ENCODE data around the gene FSTL4. TPM values are rescaled to one million over a fixed set of nuclear protein-coding genes. Genes with fewer than 3 reads are reported as not detected.

FSTL4 gene
- total RNA-seq, 1 experiment from 2014 or later: not detected

DNA sequence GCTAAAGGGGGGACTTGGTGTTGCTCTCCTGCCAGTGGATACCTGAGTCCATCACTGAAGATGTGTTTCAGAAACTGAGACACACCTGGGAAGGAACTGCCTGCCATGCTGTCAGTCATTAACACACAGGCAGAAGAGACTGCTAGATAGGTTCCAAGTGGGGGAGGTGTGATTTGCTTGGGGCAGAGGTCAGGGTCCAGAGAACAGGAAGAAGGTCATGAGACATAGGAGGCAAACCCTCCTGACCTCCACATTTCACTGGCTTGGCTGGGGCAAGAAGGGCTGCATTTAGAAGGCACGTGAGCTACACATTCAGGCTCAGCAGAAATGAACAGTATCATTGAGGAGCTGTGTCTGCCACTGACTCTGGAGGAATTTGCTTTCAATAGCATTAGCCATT, 344.7 kb downstream of the FSTL4 start:
- Mint-ChIP-seq H3K9me3 (ENCODE audit: low read depth, unreplicated experiment) (no peaks in the 10 kb centered on the region), H3K36me3 (ENCODE audit: insufficient read depth, unreplicated experiment) (no peaks in the 10 kb centered on the region), H3K4me3 (ENCODE audit: low read depth, unreplicated experiment) (no peak overlapping the region), H3K4me1 (ENCODE audit: low read depth, unreplicated experiment) (peaks cover 3% of the 10 kb centered on the region), H3K27me3 (ENCODE audit: unreplicated experiment) (peaks cover 89% of the 10 kb centered on the region), H3K27ac (ENCODE audit: unreplicated experiment) (no peak overlapping the region)
- no peak for DNase-seq
- CTCF ChIA-PET: interaction anchor here (0.8 kb wide), 1 partner anchor 9 kb away, joined by 3 read pairs; no protein-coding TSS in a partner anchor
- intact Hi-C loops (cut with micrococcal nuclease; ENCODE audit: unreplicated experiment): no loop called here
- no TSS peak for BruUV-seq (replicated peaks)
- TF ChIP-seq, protein P1, sequence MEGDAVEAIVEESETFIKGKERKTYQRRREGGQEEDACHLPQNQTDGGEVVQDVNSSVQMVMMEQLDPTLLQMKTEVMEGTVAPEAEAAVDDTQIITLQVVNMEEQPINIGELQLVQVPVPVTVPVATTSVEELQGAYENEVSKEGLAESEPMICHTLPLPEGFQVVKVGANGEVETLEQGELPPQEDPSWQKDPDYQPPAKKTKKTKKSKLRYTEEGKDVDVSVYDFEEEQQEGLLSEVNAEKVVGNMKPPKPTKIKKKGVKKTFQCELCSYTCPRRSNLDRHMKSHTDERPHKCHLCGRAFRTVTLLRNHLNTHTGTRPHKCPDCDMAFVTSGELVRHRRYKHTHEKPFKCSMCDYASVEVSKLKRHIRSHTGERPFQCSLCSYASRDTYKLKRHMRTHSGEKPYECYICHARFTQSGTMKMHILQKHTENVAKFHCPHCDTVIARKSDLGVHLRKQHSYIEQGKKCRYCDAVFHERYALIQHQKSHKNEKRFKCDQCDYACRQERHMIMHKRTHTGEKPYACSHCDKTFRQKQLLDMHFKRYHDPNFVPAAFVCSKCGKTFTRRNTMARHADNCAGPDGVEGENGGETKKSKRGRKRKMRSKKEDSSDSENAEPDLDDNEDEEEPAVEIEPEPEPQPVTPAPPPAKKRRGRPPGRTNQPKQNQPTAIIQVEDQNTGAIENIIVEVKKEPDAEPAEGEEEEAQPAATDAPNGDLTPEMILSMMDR (IDR thresholded peaks at IDR 0.05; ENCODE audit: unreplicated experiment): no peak

DNA sequence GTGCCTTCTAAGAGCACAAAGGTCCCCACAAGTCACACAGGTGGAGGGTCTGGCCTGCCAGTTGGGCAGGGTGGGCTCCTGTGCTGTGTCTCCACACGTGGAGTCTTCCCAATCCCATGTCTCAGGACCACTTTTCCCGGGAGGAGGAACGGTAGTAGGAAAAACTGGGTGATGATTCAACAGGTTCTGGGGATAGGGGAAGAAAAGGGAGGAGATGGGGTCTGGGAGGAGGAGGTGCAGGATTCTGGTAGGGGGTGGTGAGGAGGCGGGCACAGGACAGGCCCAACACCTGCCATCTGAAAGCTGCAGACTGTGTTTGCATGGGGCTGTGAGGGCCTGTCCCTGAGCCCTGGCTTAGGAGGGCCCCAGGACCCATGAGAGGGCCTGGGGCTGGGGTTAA, 345.4 kb downstream of the FSTL4 start:
- Mint-ChIP-seq H3K27ac (ENCODE audit: unreplicated experiment) (no peak overlapping the region), H3K27me3 (ENCODE audit: unreplicated experiment) (peaks cover 89% of the 10 kb centered on the region), H3K4me1 (ENCODE audit: low read depth, unreplicated experiment) (peaks cover 9% of the 10 kb centered on the region), H3K36me3 (ENCODE audit: insufficient read depth, unreplicated experiment) (no peaks in the 10 kb centered on the region), H3K4me3 (ENCODE audit: low read depth, unreplicated experiment) (no peak overlapping the region), H3K9me3 (ENCODE audit: low read depth, unreplicated experiment) (no peaks in the 10 kb centered on the region)
- DNase-seq: no peak
- intact Hi-C loops (cut with micrococcal nuclease; ENCODE audit: unreplicated experiment): no loop called here
- no TSS peak for BruUV-seq (replicated peaks)
- CTCF ChIA-PET: no interaction called here
- TF ChIP-seq, protein P1 (IDR thresholded peaks at IDR 0.05; ENCODE audit: unreplicated experiment): no peak

DNA sequence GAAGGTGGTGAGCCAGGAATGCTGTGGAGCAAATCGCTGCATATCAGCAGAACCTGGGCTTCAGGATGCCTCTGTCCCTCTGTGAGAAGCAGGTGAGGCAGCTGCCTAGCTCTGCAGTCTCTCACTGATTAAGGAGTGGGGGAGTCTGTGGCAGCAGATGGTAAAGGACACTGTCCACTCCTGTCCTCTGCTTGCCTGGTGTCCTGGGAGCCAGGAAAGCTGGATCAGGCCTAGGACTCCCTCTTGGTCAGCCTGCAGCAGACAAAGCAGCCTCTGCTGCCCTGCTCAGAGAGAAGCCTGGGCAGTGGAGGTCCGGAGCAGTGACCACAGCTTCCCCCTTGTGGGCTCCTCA, 345.8 kb downstream of the FSTL4 start:
- TF ChIP-seq, protein P1 (IDR thresholded peaks at IDR 0.05; ENCODE audit: unreplicated experiment): no peak
- H3K27ac Mint-ChIP-seq (ENCODE audit: unreplicated experiment): no peak overlapping the region
- no peak for DNase-seq
- BruUV-seq (replicated peaks): no TSS peak
- intact Hi-C loops (cut with micrococcal nuclease; ENCODE audit: unreplicated experiment): no loop called here
- peaks cover 89% of the 10 kb centered on the region for H3K27me3 Mint-ChIP-seq (ENCODE audit: unreplicated experiment)
- no peak overlapping the region for H3K4me3 Mint-ChIP-seq (ENCODE audit: low read depth, unreplicated experiment)
- no peaks in the 10 kb centered on the region for H3K9me3 Mint-ChIP-seq (ENCODE audit: low read depth, unreplicated experiment)
- peaks cover 9% of the 10 kb centered on the region for H3K4me1 Mint-ChIP-seq (ENCODE audit: low read depth, unreplicated experiment)
- H3K36me3 Mint-ChIP-seq (ENCODE audit: insufficient read depth, unreplicated experiment): no peaks in the 10 kb centered on the region
- CTCF ChIA-PET: no interaction called here

DNA sequence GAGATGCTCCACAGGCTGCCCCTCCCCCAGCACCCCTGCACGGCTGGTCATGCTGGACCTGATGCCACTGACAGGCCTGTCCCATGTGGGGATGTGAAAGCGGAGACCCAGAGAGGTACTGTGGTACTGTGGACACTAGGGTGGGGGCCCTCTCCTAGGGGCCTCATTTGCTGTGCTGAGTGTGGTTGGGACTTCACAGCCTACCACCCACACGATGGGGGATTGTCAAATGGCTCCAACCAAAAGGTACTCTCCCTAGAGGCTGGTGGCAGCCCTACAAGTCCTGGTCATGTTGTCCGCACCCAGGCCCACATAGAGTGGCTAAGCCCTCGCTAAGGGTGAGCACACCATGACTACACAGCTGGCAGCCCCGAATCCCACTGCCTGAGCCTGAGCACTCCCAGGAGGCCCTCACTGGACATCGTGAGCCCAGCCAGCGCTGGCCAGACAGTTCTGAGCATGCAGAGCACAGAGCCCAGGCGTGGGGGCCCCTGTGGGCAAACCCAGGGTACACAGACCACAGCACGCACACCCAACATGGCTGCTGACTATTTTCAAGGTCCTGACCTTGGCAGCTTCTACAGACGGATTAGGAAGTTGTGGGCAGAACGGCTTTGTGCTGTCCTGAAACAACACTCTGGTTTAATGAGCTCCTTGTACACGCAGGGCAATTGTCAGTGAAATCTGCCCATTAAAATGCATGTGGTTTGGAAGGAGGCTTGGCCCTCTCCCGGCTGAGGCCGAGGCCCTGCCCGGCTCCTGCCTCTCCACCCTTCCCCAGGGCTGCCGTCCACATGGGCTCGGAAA, 346.4 kb downstream of the FSTL4 start:
- Mint-ChIP-seq H3K4me3 (ENCODE audit: low read depth, unreplicated experiment) (no peak overlapping the region), H3K27ac (ENCODE audit: unreplicated experiment) (no peak overlapping the region), H3K4me1 (ENCODE audit: low read depth, unreplicated experiment) (peaks cover 9% of the 10 kb centered on the region), H3K36me3 (ENCODE audit: insufficient read depth, unreplicated experiment) (no peaks in the 10 kb centered on the region), H3K9me3 (ENCODE audit: low read depth, unreplicated experiment) (no peaks in the 10 kb centered on the region), H3K27me3 (ENCODE audit: unreplicated experiment) (peaks cover 87% of the 10 kb centered on the region)
- intact Hi-C loops (cut with micrococcal nuclease; ENCODE audit: unreplicated experiment): no loop called here
- TF ChIP-seq, protein P1 (IDR thresholded peaks at IDR 0.05; ENCODE audit: unreplicated experiment): no peak
- CTCF ChIA-PET: no interaction called here
- BruUV-seq (replicated peaks): no TSS peak
- no peak for DNase-seq
